ENCODE results near the gene ZSWIM5.

GRCh38 chr1:45107782-45108181 lies 98.6 kb downstream of the ZSWIM5 start:
- TF ChIP-seq CTCF (IDR thresholded peaks at IDR 0.05) (no peak), POLR2A (IDR thresholded peaks at IDR 0.05) (no peak), EP300 (IDR thresholded peaks at IDR 0.05) (no peak)

All from tibial nerve (tissue), 4 donors.